Astrocyte (in vitro differentiated cells and primary cell): ENCODE data around the gene MAPK8IP2. TPM values are rescaled to one million over a fixed set of nuclear protein-coding genes. Genes with fewer than 3 reads are reported as not detected.
"Not testable (repeated sequence)": the region's sequence is repeated elsewhere in the genome, so short reads cannot be mapped to it uniquely, and the experiment has no call there.

ENCODE experiments used
- DNase-seq: peaks from one replicate; pipeline ENCODE4 v3.0.0-alpha.2; 2010; ENCODE audit warnings: low read depth
- FAIRE-seq: peaks from 2 replicates; lab custom pipeline; 2011; peaks lifted over from hg19 to GRCh38; lab: Jason Lieb, UNC
- H2AFZ ChIP-seq: 2 replicates; pipeline ENCODE4 v1.6.0; 2012; ENCODE audit warnings: low read depth, low read length, inconsistent platforms
- H3K27ac ChIP-seq: 2 replicates; pipeline ENCODE4 v1.5.1; 2011; ENCODE audit warnings: low read depth, low read length, inconsistent platforms
- H3K27me3 ChIP-seq: 2 replicates; pipeline ENCODE4 v1.6.0; 2011; ENCODE audit warnings: low read length, inconsistent platforms; ENCODE audit not compliant: insufficient read depth
- H3K36me3 ChIP-seq: 2 replicates; pipeline ENCODE4 v1.5.1; 2011; ENCODE audit warnings: low read length, inconsistent platforms; ENCODE audit not compliant: insufficient read depth
- H3K4me1 ChIP-seq: 2 replicates; pipeline ENCODE4 v1.5.1; 2011; ENCODE audit warnings: low read length, inconsistent platforms; ENCODE audit not compliant: insufficient read depth
- H3K4me2 ChIP-seq: 2 replicates; pipeline ENCODE4 v1.6.0; 2012; ENCODE audit warnings: low read length, inconsistent platforms
- H3K4me3 ChIP-seq: 2 replicates; pipeline ENCODE4 v1.5.1; 2011; ENCODE audit warnings: low read depth, mild to moderate bottlenecking, low read length, inconsistent platforms; ENCODE audit not compliant: insufficient read depth
- H3K79me2 ChIP-seq: 2 replicates; pipeline ENCODE4 v1.6.0; 2012; ENCODE audit warnings: mild to moderate bottlenecking, low read length, inconsistent platforms; ENCODE audit not compliant: insufficient read depth
- H3K9ac ChIP-seq: 2 replicates; pipeline ENCODE4 v1.6.0; 2012; ENCODE audit warnings: mild to moderate bottlenecking, low read length, inconsistent platforms
- H3K9me3 ChIP-seq: 2 replicates; pipeline ENCODE4 v1.5.1; 2012; ENCODE audit warnings: low read depth, mild to moderate bottlenecking, low read length, inconsistent platforms; ENCODE audit not compliant: insufficient read depth
- H4K20me1 ChIP-seq: 2 replicates; pipeline ENCODE4 v1.6.0; 2012; ENCODE audit warnings: low read length, inconsistent platforms; ENCODE audit not compliant: insufficient read depth
- H3K27ac Mint-ChIP-seq: one replicate; pipeline ENCODE4 v1.8.0; 2021; ENCODE audit warnings: mild to moderate bottlenecking, mixed read lengths; ENCODE audit not compliant: unreplicated experiment
- H3K27me3 Mint-ChIP-seq: one replicate; pipeline ENCODE4 v1.8.0; 2021; ENCODE audit warnings: low read depth, mixed read lengths; ENCODE audit not compliant: unreplicated experiment
- H3K36me3 Mint-ChIP-seq: one replicate; pipeline ENCODE4 v1.8.0; 2021; ENCODE audit warnings: low read depth, mixed read lengths; ENCODE audit not compliant: unreplicated experiment
- H3K4me1 Mint-ChIP-seq: one replicate; pipeline ENCODE4 v1.8.0; 2021; ENCODE audit warnings: low read depth, mixed read lengths; ENCODE audit not compliant: unreplicated experiment
- H3K4me3 Mint-ChIP-seq: one replicate; pipeline ENCODE4 v1.8.0; 2021; ENCODE audit warnings: mild to moderate bottlenecking, moderate library complexity, mixed read lengths; ENCODE audit not compliant: unreplicated experiment
- H3K9me3 Mint-ChIP-seq: one replicate; pipeline ENCODE4 v1.8.0; 2021; ENCODE audit warnings: mild to moderate bottlenecking, mixed read lengths; ENCODE audit not compliant: unreplicated experiment
- CTCF ChIP-seq: IDR thresholded peaks from 2 replicates; pipeline ENCODE4 v1.5.1; 2011; ENCODE audit warnings: low read depth, mild to moderate bottlenecking, inconsistent platforms, low read length, moderate library complexity; ENCODE audit not compliant: insufficient read depth
- EZH2 ChIP-seq: IDR thresholded peaks from 2 replicates; pipeline ENCODE4 v1.6.1; 2012; ENCODE audit warnings: mild to moderate bottlenecking, low read length, inconsistent platforms; ENCODE audit not compliant: insufficient read depth
- total RNA-seq: library from RNA; stranded (reverse); gene quantifications from 2 replicates; pipeline ENCODE4 v1.2.1, GENCODE V29; 2021

Gene MAPK8IP2
- total RNA-seq, 1 donor from 2014 or later, result 4.7 TPM

- Histone ChIP-seq H3K27ac (no peak overlapping the region), H2AFZ (no peak overlapping the region), H4K20me1 (no peaks in the 10 kb centered on the region), H3K9ac (no peak overlapping the region), H3K27me3 (no peaks in the 10 kb centered on the region), H3K4me1 (peaks cover 9% of the 10 kb centered on the region), H3K79me2 (no peaks in the 10 kb centered on the region), H3K36me3 (no peaks in the 10 kb centered on the region), H3K9me3 (no peaks in the 10 kb centered on the region), H3K4me2 (no peak overlapping the region), H3K4me3 (no peak overlapping the region)
- Mint-ChIP-seq H3K9me3 (peaks cover 7% of the 10 kb centered on the region), H3K4me3 (no peak overlapping the region), H3K27ac (no peak overlapping the region), H3K27me3 (peaks cover 5% of the 10 kb centered on the region), H3K36me3 (no peaks in the 10 kb centered on the region), H3K4me1 (peaks cover 18% of the 10 kb centered on the region)
- TF ChIP-seq EZH2 (no peak), CTCF (no peak)
- DNase-seq (no peak), FAIRE-seq (no peak)
Measured at GRCh38 chr22:50657925-50658324, 57.3 kb downstream of the MAPK8IP2 start.

GRCh38 chr22:50659711-50660110 lies 59.1 kb downstream of the MAPK8IP2 start:
- not testable (repeated sequence) for H2AFZ ChIP-seq, H3K9me3 Mint-ChIP-seq

GRCh38 chr22:50660306-50660705 lies 59.7 kb downstream of the MAPK8IP2 start:
- Histone ChIP-seq H3K9ac (no peak overlapping the region), H2AFZ (no peak overlapping the region), H3K79me2 (no peaks in the 10 kb centered on the region), H3K4me1 (peaks cover 9% of the 10 kb centered on the region), H3K36me3 (no peaks in the 10 kb centered on the region), H3K27ac (no peak overlapping the region), H3K9me3 (no peaks in the 10 kb centered on the region), H4K20me1 (no peaks in the 10 kb centered on the region), H3K4me3 (no peak overlapping the region), H3K4me2 (no peak overlapping the region), H3K27me3 (no peaks in the 10 kb centered on the region)
- Mint-ChIP-seq H3K4me3 (no peak overlapping the region), H3K27me3 (no peaks in the 10 kb centered on the region), H3K9me3 (peaks cover 4% of the 10 kb centered on the region), H3K27ac (no peak overlapping the region), H3K36me3 (no peaks in the 10 kb centered on the region), H3K4me1 (peaks cover 18% of the 10 kb centered on the region)
- FAIRE-seq (no peak), DNase-seq (no peak)
- TF ChIP-seq CTCF (no peak), EZH2 (no peak)

More at GRCh38 chr22:50659711-50660110, 59.1 kb downstream of the MAPK8IP2 start:
- H3K4me2 ChIP-seq, H3K36me3 ChIP-seq, H3K27me3 ChIP-seq, H3K79me2 ChIP-seq, FAIRE-seq, H3K27ac ChIP-seq, H3K9ac ChIP-seq, H3K36me3 Mint-ChIP-seq, DNase-seq, H3K9me3 ChIP-seq, H3K4me3 ChIP-seq, H3K27ac Mint-ChIP-seq, H3K27me3 Mint-ChIP-seq, H3K4me3 Mint-ChIP-seq, H3K4me1 ChIP-seq, H4K20me1 ChIP-seq: not testable (repeated sequence)
- H3K4me1 Mint-ChIP-seq, result peaks cover 18% of the 10 kb centered on the region

Other genes starting within 250 kb of the MAPK8IP2 start
- gene SBF1, start 125.8 kb upstream of the MAPK8IP2 start, total RNA-seq, result 69.6 and 75.4 TPM in 2 replicates
- gene ADM2, start 119.2 kb upstream of the MAPK8IP2 start, total RNA-seq, result 23.0 and 26.3 TPM in 2 replicates
- gene MIOX, start 113.9 kb upstream of the MAPK8IP2 start, total RNA-seq, result 0.91 and 1.2 TPM in 2 replicates
- gene LMF2, start 93.1 kb upstream of the MAPK8IP2 start, total RNA-seq, result 93.2 and 111 TPM in 2 replicates
- gene NCAPH2, start 92.6 kb upstream of the MAPK8IP2 start, total RNA-seq, result 25.6 and 27.2 TPM in 2 replicates
- gene SCO2, start 75.2 kb upstream of the MAPK8IP2 start, total RNA-seq, result 1.8 and 5.5 TPM in 2 replicates
- 3.3 and 3.7 TPM in 2 replicates for gene TYMP, start 70.8 kb upstream of the MAPK8IP2 start, total RNA-seq
- gene KLHDC7B, start 54.9 kb upstream of the MAPK8IP2 start, total RNA-seq, result 0.32 and 1.9 TPM in 2 replicates
- gene SYCE3, start 37.9 kb upstream of the MAPK8IP2 start, total RNA-seq, result not detected in 2 replicates
- 26.0 and 32.7 TPM in 2 replicates for gene CPT1B, start 22.4 kb upstream of the MAPK8IP2 start, total RNA-seq
- gene CHKB, start 17.9 kb upstream of the MAPK8IP2 start, total RNA-seq, result 36.1 and 40.7 TPM in 2 replicates
- 25.5 and 34.7 TPM in 2 replicates for gene ARSA, start 27.4 kb downstream of the MAPK8IP2 start, total RNA-seq
- 10.1 and 10.6 TPM in 2 replicates for gene SHANK3, start 72.0 kb downstream of the MAPK8IP2 start, total RNA-seq
- gene ACR, start 137.4 kb downstream of the MAPK8IP2 start, total RNA-seq, result not detected in 2 replicates
- 26.6 and 27.5 TPM in 2 replicates for gene RABL2B, start 182.8 kb downstream of the MAPK8IP2 start, total RNA-seq